Dendritic cell treated with granulocyte-macrophage colony-stimulating factor and Interleukin-4, amounts not matched to agents 40 ng/mL and 50 ng/mL, for 4 days (primary cell): ENCODE measurements around the gene APEX1.
A peak's percentile ranks its signal among the peaks of the same experiment; 100 is the strongest.
"Not testable (repeated sequence)": the region's sequence is repeated elsewhere in the genome, so short reads cannot be mapped to it uniquely, and the experiment has no call there.

Experiments
- H3K27ac Mint-ChIP-seq: one replicate; pipeline ENCODE4 v1.8.0; 2022; ENCODE audit warnings: mild to moderate bottlenecking, mixed read lengths
- H3K27me3 Mint-ChIP-seq: one replicate; pipeline ENCODE4 v1.8.0; 2022; ENCODE audit warnings: mild to moderate bottlenecking, mixed read lengths
- H3K36me3 Mint-ChIP-seq: one replicate; pipeline ENCODE4 v1.8.0; 2022; ENCODE audit warnings: low read depth, mixed read lengths
- H3K4me1 Mint-ChIP-seq: one replicate; pipeline ENCODE4 v1.8.0; 2022; ENCODE audit warnings: low read depth, mixed read lengths
- H3K4me3 Mint-ChIP-seq: one replicate; pipeline ENCODE4 v1.8.0; 2022; ENCODE audit warnings: mild to moderate bottlenecking, moderate library complexity, mixed read lengths
- H3K9me3 Mint-ChIP-seq: one replicate; pipeline ENCODE4 v1.8.0; 2022; ENCODE audit warnings: mixed read lengths
- intact Hi-C: fragments of 100-400 bp; cut with micrococcal nuclease; formaldehyde crosslinking; loops from one replicate; pipeline ENCODE4 v1.15.0; 2022

APEX1 gene

DNA sequence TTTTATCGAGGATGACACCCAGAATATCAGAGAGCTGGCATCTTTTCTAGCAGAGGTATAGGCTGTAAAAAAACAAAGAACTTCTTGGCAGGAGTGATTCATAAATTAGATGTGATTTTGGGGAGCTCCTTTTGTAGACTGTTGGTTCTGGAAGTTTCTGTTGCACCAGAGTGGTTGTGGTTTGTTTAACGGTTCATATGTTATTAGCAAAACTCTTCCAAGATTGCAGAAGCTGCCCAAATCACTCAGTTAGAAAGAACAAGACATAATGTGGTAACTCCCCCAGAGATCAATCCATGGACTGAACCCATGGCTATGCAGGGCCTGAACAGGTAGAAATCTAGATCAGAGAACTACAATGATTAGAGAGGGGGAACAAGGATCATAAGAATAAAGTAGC is 43.6 kb downstream of the APEX1 start:
- Mint-ChIP-seq H3K27me3 (no peaks in the 10 kb centered on the region), H3K9me3 (peaks cover 9% of the 10 kb centered on the region), H3K36me3 (no peaks in the 10 kb centered on the region), H3K4me1 (peaks cover 49% of the 10 kb centered on the region), H3K4me3 (no peak overlapping the region), H3K27ac (peak overlapping the region; percentile 71)
- intact Hi-C loops = no loop called here

GRCh38 chr14:20499108-20499507 is 44.1 kb downstream of the APEX1 start:
- Mint-ChIP-seq H3K27ac (peak overlapping the region; percentile 71), H3K36me3 (no peaks in the 10 kb centered on the region), H3K9me3 (peaks cover 9% of the 10 kb centered on the region), H3K4me1 (peaks cover 49% of the 10 kb centered on the region), H3K4me3 (no peak overlapping the region), H3K27me3 (no peaks in the 10 kb centered on the region)
- intact Hi-C loops = no loop called here

GRCh38 chr14:20499881-20500280 is 44.9 kb downstream of the APEX1 start:
- Mint-ChIP-seq H3K27ac (peak overlapping the region; percentile 71), H3K36me3 (no peaks in the 10 kb centered on the region), H3K9me3 (peaks cover 9% of the 10 kb centered on the region), H3K27me3 (no peaks in the 10 kb centered on the region), H3K4me1 (peaks cover 47% of the 10 kb centered on the region), H3K4me3 (no peak overlapping the region)
- intact Hi-C loops = no loop called here

GRCh38 chr14:20501346-20501745 is 46.3 kb downstream of the APEX1 start:
- H3K27ac Mint-ChIP-seq = no peak overlapping the region
- H3K9me3 Mint-ChIP-seq = no peaks in the 10 kb centered on the region
- H3K4me1 Mint-ChIP-seq = peaks cover 35% of the 10 kb centered on the region
- intact Hi-C loops = no loop called here
- H3K4me3 Mint-ChIP-seq = no peak overlapping the region
- no peaks in the 10 kb centered on the region for H3K27me3 Mint-ChIP-seq
- no peaks in the 10 kb centered on the region for H3K36me3 Mint-ChIP-seq

DNA sequence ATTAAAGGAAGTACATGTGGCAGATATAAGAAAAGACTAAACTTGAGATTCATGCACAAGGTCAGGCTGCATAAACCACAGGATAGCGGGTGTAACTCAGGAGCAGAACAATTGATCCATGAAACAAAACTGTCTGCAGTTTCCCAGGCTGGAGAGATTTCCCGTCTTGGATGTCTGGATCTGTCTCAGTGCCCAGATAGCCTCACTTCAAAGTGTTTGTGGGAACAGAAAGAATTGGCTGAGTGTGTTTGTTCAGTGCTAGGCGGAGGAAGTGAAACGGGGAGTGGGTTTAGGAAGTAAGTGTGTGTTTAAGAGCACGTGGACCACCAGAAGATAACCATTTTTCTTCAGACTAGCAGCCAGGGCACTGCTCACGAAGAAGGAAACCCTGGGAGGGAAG is 48.9 kb downstream of the APEX1 start:
- intact Hi-C loops = no loop called here
- H3K27ac Mint-ChIP-seq = peak overlapping the region; percentile 81
- H3K4me3 Mint-ChIP-seq = peak overlapping the region; percentile 33
- no peaks in the 10 kb centered on the region for H3K36me3 Mint-ChIP-seq
- H3K4me1 Mint-ChIP-seq = peaks cover 30% of the 10 kb centered on the region
- H3K27me3 Mint-ChIP-seq = no peaks in the 10 kb centered on the region
- no peaks in the 10 kb centered on the region for H3K9me3 Mint-ChIP-seq

- H3K27me3 Mint-ChIP-seq, H3K4me3 Mint-ChIP-seq, H3K36me3 Mint-ChIP-seq, H3K9me3 Mint-ChIP-seq, H3K27ac Mint-ChIP-seq, intact Hi-C loops: not testable (repeated sequence)
- peaks cover 33% of the 10 kb centered on the region for H3K4me1 Mint-ChIP-seq
Observed at GRCh38 chr14:20506276-20506675, 51.2 kb downstream of the APEX1 start.

- H3K36me3 Mint-ChIP-seq, intact Hi-C loops, H3K9me3 Mint-ChIP-seq, H3K27ac Mint-ChIP-seq, H3K27me3 Mint-ChIP-seq, H3K4me3 Mint-ChIP-seq: not testable (repeated sequence)
- peaks cover 35% of the 10 kb centered on the region for H3K4me1 Mint-ChIP-seq
Observed at GRCh38 chr14:20506752-20507151, 51.7 kb downstream of the APEX1 start.
